Activated CD4-positive, alpha-beta T cell treated with anti-CD3 and anti-CD28 coated beads, Interleukin-2, amount 50 U/mL, for 48 hours (primary cell): ENCODE results near the gene DCDC2.
A peak's percentile ranks its signal among the peaks of the same experiment; 100 is the strongest.
"Not testable (repeated sequence)": the region's sequence is repeated elsewhere in the genome, so short reads cannot be mapped to it uniquely, and the experiment has no call there.

ENCODE experiments used
- DNase-seq, 2 experiments: peaks; one replicate each; pipeline ENCODE4 v3.0.0-alpha.2; 2020

The DCDC2 gene

DNA sequence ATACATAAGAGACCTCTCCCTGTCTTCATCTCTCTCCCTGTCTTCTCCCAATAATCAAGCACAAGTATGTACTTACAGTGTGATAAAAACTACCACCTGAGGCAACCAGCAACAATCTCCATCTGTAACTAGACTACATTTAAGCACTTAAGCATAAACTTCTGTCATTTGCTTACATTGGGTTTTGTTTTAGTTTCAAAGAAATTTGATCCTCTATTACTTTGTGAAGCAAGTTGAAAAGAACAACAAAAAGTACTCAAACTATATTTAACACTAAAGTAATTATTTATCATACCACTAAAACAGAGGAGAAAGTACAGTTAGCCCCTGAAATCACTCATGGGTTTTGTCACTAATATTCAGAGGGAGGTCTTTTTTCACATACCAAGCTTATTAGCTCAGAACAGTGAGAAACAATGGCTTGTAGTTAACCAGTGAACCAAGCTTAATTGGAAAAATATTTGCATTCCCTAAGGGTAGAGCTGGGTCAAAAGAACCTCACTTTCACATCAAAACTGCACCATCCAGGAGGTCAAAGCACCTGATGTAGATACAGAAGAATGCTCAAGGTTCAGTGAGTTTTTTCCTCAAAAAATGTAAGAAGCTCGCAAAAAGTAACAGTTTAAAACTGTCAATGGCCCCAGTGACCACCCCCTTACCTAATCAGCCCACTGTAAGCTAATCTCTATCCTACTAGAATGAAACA is 34.1 kb downstream of the DCDC2 start:
- DNase-seq, result no peak

DNA sequence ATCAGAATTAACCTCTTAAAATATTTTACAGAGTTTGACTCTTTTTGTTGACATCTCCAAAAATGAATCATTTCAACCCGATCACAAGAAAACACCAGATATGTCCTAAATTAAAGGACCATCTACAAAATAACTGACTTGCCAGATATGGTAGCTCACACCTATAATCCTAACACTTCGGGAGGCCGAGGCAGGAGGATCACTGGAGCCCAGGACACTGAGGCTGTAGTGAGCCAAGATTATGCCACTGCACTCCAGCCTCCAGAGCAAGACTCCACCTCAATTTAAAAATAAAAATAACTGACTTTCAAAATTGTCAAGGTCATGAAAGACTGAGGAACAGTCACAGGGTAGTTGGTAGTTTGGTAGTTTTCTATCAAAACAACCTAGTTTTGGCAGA is 34.9 kb downstream of the DCDC2 start:
- no peak for DNase-seq

GRCh38 chr6:24322446-24322845 is 35.4 kb downstream of the DCDC2 start:
- DNase-seq, result not testable (repeated sequence)

DNA sequence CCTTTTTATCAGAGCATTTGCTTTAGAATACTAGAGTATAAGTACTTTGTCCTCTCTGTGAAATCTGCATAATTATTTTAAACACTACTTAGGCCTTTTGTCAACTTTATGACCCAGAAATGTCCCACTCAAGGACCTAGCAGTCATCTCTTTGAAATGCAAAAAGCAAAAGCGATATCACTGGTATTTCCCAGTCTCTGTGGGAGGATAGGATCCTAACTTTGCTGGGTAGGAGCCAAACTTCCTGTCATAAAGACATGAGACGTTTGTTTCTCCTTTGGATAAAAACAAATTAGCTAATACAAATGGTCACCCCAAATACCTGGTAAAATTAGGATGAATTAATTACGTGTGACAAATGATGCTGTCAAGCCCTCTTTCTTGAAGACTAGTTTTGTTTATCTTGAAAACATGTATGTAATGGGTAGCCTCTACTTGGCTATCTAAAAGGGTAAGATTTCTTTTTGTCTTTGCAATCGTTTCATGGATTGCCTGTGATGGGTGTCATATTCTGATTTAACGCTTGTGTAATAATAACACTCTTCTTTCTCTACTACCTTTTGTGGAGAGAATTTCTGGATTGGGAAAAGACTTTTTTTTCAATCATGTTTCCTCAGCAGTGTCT is 36.2 kb downstream of the DCDC2 start:
- DNase-seq, result no peak

DNA sequence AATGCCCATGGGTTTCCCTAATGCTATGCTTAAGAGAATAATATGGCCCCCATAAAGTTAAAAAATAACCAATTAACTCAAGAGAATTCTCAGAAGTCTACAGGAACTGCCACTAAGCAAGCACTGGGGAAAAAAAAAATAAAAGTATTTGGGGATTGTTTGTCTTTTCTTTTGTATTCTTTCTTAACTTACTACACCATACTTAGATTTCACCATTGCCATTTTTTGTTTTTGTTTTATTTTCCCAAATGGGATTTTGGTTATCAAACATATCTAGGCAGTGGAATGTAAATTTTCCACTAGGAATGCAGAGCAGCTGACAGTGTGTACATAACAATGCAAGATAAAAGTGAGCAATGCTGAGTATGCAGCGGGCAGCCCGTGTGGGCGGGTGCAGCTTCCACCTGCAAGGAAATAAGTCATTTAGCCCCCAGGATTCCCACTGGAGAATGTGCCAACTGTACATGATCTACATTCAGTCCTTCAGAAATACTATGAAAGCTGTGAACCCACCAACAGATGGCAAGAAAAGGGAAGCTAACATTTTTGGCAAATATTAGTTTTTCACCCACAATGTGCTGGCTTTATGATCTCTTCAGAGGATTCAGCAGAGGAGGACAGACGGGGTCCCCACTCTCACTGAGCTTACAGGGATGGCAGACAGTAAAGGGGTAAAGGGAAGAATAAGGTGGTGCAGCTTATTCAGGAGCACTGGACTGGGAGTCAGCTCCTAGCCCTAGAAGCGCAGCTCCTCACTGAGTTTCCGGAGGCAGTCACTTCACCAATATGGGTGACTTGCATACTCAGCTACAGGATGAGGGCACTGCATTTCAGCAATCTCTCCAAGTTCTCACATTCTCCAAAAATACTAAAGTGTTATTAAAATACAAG is 44.4 kb downstream of the DCDC2 start:
- DNase-seq, result no peak

DNA sequence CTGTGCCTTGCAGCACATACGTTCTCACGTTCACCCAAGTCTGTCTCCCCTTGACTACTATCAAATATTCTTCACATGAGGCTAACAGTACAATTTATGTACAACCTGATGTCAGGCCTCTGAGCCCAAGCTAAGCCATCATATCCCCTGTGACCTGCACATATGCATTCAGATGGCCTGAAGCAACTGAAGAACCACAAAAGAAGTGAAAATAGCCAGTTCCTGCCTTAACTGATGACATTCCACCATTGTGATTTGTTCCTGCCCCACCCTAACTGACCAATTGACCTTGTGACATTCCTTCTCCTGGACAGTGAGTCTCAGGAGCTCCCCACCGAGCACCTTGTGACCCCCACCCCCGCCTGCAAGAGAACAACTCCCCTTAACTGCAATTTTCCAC is 46.1 kb downstream of the DCDC2 start:
- DNase-seq, result not testable (repeated sequence)

GRCh38 chr6:24307881-24308280 is 50.0 kb downstream of the DCDC2 start:
- DNase-seq, result no peak

DNA sequence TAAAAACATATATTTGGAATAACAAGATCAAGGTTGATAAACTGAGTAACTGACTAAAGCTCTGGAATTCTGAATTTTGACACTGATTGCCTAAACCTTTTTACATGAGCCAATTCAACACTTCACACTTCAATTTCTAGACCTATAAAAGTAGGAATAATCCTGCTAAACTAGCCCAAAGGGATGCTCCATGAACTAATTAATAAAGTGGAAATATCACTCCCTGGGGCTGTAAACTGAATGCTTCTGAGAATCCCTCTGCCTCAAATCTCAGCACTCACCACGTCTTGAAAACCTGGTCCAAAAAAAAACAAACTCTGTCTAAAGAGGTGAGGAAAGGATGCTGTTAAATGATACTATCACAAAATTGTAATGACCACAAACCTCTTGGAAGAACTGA is 50.9 kb downstream of the DCDC2 start:
- no peak for DNase-seq

DNA sequence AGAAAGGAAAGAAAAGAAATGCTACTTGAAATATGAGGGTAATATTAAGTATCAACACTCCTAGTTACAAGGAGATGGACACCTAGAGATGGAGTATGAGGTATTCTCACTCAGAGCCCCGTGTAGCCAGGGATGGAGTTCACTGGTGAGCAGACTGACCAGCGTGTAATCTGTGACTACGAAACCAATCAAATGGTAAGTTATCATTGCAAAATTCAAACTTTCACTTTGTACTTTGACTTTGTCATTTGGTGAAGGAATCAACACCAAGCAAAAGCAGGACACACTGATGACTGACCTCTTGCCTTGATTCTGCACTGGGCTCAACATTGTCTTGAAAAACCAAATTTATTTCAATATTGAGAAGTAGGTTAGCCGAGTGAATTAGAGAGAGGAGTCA is 51.8 kb downstream of the DCDC2 start:
- no peak for DNase-seq

- DNase-seq, result no peak
These were observed 60.9 kb downstream of the DCDC2 start for GRCh38 chr6:24296944-24297343.

DNA sequence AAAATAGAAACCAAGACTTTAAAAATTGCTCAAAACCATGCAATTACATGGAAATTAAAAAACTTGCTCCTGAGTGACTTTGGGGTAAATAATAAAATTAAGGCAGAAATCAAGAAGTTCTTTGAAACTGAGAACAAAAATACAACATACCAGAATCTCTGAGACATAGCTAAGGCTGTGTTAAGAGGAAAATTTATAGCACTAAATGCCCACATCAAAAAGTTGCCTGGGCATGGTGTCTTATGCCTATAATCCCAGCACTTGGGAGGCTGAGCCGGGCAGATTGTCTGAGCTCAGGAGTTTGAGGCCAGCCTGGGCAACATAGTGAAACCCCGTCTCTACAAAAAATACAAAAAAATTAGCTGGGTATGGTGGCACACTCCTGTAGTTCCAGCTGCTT is 64.0 kb downstream of the DCDC2 start:
- DNase-seq, result not testable (repeated sequence)

DNA sequence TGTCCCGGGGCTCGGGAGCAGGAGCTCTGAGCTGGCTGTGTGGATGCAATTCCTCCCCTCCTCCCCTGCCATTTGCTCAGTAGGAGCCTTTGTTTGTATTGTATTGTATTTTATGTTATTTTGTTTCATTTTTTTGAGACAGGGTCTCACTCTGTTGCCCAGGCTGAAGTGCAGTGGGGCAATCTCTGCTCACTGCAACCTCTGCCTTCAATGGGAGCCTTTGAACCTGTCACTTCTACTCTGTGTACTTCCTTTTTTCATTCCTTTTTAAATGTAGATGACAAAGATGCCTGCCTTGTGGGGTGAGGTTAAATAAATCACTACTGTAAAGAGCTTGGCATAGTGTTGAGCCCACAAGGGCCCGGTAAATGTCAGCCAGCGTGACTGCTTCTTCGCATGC is 70.6 kb downstream of the DCDC2 start:
- DNase-seq, result no peak

DNA sequence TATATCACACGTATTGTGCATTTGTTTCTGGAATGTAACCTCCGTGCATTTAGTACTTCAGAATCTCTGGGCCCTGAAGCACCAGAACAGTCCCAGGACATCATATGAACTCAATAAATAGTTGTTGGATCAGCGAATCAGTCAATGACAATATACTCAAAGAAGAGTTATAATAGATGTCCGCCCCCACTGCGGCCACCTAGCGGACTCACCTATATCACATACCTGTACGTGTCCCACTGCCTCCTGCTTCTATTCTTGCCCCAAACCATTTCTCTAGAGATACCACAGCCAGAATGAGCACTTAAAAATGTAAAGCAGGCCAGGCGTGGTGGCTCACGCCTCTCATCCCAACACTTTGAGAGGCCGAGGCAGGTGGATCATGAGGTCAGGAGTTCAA is 73.9 kb downstream of the DCDC2 start:
- no peak for DNase-seq

- peak; percentile 28 to 48 for DNase-seq
These were observed 74.5 kb downstream of the DCDC2 start for GRCh38 chr6:24283043-24283985.

DNA sequence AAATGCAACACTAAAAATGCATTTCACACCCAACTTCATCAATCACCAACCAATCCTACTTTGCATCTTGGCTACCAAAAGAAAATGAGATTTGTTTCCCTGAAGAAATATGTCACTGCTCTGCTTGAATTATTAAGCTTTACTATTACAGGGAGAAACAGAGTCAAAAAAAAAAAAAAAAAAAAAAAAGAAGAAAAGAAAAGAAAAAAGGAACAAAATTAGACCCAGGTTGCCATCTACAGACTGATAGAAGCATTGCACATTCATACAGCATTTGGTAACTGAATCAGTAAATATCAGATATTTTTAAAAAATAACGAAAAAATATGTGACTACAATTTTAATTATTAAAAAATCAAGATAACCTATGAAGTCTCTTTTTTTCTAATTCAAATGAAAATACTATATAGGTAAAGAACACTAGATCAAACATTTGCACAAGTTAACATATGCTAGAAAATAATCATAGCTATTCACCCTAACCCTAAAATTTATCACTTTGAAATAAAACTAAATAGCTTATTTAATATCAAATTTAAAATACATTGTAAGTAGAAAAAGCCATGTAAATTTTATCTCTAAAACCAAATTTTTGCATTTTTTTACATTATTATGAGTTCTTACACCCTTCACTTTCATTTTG is 83.3 kb downstream of the DCDC2 start:
- DNase-seq, result no peak

DNA sequence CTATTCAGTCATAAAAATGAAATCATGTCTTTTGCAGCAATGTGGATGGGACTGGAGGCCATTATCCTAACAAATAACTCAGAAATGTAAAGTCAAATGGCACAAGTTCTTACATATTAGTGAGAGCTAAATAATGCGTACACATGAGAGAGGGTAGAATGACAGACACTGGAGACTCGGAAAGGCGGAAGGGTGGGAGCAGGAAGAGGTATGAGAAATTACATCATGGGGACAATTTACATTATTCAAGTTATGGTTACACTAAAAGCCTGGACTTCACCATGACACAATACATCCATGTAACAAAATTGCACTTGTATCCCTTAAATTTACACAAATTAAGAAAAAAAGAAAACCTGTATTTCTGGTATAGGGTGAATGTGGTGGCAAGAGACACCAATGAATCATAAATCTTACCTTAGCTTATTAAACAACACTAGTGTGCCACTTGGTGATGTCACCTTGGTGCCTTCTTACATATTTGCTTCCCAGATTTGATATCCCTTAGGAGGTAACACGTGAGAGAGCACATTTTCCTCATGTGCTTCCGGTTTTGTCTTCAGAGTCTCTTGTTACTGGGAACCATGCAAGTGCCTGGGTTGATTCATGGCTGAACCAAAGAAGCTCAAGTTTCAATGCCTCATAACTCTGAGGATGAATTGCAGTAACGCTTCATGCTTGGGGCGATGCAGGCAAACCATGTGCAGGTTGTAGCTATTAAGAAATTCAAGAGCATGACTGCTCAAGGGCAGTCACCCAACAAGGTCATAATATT is 84.6 kb downstream of the DCDC2 start:
- no peak for DNase-seq

- DNase-seq, result no peak
These were observed 85.3 kb downstream of the DCDC2 start for GRCh38 chr6:24272553-24272952.

DNA sequence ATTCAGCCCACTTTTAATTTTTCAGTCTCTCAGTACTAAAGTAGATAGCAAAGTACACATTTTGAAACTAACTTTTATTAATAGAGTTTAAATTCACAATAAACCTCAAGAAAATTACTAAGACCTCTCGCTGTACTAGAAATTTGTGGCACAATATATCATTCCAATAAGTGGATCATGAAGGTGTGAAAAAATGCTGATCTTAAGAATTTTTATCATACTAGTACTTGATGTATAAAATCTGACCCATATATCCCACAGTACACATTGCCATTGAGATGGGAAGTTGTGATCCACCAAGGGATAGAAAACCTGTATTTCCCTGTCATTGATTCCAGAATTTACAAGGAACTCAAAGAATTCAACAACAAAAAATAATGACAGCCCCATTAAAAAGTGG is 85.7 kb downstream of the DCDC2 start:
- no peak for DNase-seq

DNA sequence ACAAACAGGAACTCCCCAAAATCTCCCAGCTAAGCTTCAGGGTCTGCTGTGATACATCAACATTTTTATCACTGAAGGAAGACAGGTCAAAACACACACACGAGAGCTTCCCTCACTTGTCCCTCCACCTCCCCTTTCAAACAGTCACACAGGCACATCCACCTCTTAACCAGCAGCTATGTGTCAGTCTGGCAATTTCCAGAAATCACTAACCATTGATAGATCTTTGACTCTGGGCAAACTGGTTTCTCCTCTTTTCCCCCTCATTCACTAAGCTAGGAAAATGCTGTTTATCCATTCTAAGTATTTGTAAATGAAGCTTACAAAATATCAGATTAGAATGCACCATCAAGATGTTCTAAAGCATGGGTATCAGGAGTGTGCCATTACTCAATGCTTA is 87.8 kb downstream of the DCDC2 start:
- no peak for DNase-seq

DNA sequence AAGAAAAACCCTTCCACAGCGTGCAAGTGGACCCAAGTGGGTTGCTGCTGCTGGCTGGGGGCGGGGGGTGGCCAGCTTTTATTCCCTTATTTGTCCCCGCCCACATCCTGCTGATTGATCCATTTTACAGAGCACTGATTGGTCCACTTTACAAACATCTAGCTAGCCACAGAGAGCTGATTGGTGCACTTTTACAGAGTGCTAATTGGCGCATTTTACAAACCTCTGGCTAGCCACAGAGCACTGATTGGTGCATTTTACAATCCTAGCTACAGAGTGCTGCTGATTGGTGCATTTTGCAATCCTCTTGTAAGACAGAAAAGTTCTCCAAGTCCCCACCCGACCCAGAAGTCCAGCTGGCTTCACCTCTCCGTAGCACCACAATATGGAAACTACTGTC is 99.6 kb downstream of the DCDC2 start:
- not testable (repeated sequence) for DNase-seq

DNA sequence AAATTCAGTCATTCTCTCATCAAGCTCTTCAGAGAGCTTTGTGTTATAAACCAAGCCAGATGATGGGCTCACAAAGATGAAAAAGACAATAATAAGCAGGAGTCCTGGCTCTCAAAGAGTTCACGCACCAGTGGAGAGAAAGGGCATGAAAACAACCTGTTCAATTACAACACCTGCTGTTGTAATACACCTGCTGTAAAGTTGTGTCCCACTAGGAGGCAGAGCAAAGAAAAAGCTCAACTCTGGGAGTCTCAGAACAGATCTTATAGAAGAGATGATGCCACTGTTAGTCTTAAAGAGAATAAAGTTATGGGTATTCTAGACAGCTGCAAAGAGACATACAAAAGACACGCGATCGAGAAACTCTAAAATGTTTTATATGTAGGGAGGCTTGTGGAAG is 100.6 kb downstream of the DCDC2 start:
- DNase-seq, result no peak
